ENCODE measurements around the gene STAT5A. TPM values are rescaled to one million over a fixed set of nuclear protein-coding genes. Genes with fewer than 3 reads are reported as not detected.

The STAT5A gene
- total RNA-seq, 1 experiment from 2014 or later, result 6.6 TPM

DNA sequence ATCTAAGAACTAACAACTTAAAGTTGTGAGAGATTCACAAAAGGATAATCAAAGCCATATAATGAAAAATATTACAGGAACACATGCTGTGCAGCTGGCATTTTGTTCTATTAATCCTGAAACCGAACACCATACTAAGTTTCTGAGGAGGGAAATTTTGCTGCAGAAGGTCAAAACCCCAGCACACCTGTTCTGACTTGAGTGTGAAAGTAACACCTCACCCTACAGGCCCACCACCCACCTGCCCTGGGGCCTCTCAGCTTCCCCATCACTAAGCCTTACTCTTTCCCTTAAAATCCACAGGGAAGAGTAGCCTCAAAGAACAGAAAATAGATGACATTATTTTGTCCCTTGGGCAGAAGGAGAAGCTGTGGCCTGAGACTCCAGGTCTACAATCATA, 44.8 kb downstream of the STAT5A start:
- H3K27me3 Mint-ChIP-seq (ENCODE audit: low read depth), result no peaks in the 10 kb centered on the region
- ATAC-seq (no peak), DNase-seq (ENCODE audit: low spot score) (no peak)
- ChIA-PET CTCF (interaction anchor here (1.7 kb wide), 1 partner anchor 111 kb away, joined by 5 read pairs; no protein-coding TSS in a partner anchor), POLR2A (no interaction called here)
- H3K4me1 Mint-ChIP-seq, result peaks cover 30% of the 10 kb centered on the region
- no peak overlapping the region for H3K4me3 Mint-ChIP-seq
- TF ChIP-seq, protein P1, sequence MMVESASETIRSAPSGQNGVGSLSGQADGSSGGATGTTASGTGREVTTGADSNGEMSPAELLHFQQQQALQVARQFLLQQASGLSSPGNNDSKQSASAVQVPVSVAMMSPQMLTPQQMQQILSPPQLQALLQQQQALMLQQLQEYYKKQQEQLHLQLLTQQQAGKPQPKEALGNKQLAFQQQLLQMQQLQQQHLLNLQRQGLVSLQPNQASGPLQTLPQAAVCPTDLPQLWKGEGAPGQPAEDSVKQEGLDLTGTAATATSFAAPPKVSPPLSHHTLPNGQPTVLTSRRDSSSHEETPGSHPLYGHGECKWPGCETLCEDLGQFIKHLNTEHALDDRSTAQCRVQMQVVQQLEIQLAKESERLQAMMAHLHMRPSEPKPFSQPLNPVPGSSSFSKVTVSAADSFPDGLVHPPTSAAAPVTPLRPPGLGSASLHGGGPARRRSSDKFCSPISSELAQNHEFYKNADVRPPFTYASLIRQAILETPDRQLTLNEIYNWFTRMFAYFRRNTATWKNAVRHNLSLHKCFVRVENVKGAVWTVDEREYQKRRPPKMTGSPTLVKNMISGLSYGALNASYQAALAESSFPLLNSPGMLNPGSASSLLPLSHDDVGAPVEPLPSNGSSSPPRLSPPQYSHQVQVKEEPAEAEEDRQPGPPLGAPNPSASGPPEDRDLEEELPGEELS (CRISPR knock-in tag; IDR thresholded peaks at IDR 0.05), result no peak
- TF ChIP-seq SMAD3 (CRISPR knock-in tag; IDR thresholded peaks at IDR 0.05; ENCODE audit: borderline replicate concordance) (no peak), ZNF532 (CRISPR knock-in tag; IDR thresholded peaks at IDR 0.05; ENCODE audit: borderline replicate concordance) (no peak), FOXK1 (CRISPR knock-in tag; IDR thresholded peaks at IDR 0.05) (no peak), MLX (CRISPR knock-in tag; IDR thresholded peaks at IDR 0.05) (no peak), RORB (CRISPR knock-in tag; IDR thresholded peaks at IDR 0.05) (no peak), SOX15 (CRISPR knock-in tag; IDR thresholded peaks at IDR 0.05) (no peak), RELA (CRISPR knock-in tag; IDR thresholded peaks at IDR 0.05; ENCODE audit: borderline replicate concordance) (no peak), ZNF138 (CRISPR knock-in tag; conservative IDR thresholded peaks at IDR 0.05) (no peak)
- TF ChIP-seq, protein P2, sequence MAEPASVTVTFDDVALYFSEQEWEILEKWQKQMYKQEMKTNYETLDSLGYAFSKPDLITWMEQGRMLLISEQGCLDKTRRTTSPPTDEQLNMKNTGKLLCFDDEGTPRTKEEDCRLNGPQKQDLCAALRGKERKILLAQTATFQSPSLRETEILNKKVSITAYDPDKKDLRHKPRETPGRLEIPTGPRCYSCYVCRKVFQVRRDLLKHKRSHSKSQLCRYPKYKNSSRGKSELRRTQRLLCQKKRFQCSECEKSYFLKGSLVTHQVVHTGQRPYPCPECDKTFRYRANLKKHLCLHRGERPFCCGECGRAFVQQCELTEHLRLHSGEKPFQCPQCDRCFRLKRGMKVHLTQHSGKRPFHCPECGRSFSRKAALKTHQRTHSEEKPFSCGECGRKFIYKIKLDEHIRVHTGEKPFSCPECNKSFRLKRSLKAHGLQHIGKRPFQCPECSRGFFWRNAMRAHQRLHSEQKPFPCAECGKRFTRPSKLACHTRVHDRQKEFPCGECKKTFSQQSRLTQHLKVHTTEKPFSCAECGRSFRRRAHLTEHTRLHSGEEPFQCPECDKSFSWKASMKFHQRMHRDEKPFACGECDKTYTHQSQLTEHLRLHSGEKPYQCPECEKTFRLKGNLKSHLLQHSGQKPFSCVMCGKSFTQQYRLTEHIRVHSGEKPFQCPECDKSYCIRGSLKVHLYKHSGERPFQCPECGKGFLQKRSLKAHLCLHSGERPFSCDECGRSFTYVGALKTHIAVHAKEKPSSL (CRISPR knock-in tag; conservative IDR thresholded peaks at IDR 0.05), result no peak
- TF ChIP-seq, protein P3, sequence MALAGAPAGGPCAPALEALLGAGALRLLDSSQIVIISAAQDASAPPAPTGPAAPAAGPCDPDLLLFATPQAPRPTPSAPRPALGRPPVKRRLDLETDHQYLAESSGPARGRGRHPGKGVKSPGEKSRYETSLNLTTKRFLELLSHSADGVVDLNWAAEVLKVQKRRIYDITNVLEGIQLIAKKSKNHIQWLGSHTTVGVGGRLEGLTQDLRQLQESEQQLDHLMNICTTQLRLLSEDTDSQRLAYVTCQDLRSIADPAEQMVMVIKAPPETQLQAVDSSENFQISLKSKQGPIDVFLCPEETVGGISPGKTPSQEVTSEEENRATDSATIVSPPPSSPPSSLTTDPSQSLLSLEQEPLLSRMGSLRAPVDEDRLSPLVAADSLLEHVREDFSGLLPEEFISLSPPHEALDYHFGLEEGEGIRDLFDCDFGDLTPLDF (CRISPR knock-in tag; IDR thresholded peaks at IDR 0.05), result no peak
- H3K9me3 Mint-ChIP-seq, result no peaks in the 10 kb centered on the region
- peaks cover 56% of the 10 kb centered on the region for H3K36me3 Mint-ChIP-seq
- H3K27ac Mint-ChIP-seq, result no peak overlapping the region

- Mint-ChIP-seq H3K4me1 (peaks cover 16% of the 10 kb centered on the region), H3K27ac (no peak overlapping the region), H3K27me3 (ENCODE audit: low read depth) (no peaks in the 10 kb centered on the region), H3K36me3 (peaks cover 63% of the 10 kb centered on the region), H3K4me3 (no peak overlapping the region), H3K9me3 (no peaks in the 10 kb centered on the region)
- ChIA-PET CTCF (interaction anchor here (0.6 kb wide), 1 partner anchor 15 kb away, joined by 3 read pairs; no protein-coding TSS in a partner anchor), POLR2A (no interaction called here)
- no peak for ATAC-seq
- no peak for DNase-seq (ENCODE audit: low spot score)
- no peak for TF ChIP-seq CREM (CRISPR knock-in tag; IDR thresholded peaks at IDR 0.05)
- TF ChIP-seq ZNF317 (CRISPR knock-in tag; IDR thresholded peaks at IDR 0.05; ENCODE audit: borderline replicate concordance, low read depth), result no peak
- no peak for TF ChIP-seq MXD4 (CRISPR knock-in tag; IDR thresholded peaks at IDR 0.05; ENCODE audit: borderline replicate concordance)
- TF ChIP-seq, protein P2 (CRISPR knock-in tag; conservative IDR thresholded peaks at IDR 0.05), result no peak
- TF ChIP-seq ZNF396 (CRISPR knock-in tag; IDR thresholded peaks at IDR 0.05; ENCODE audit: borderline replicate concordance), result no peak
- TF ChIP-seq ZNF219 (CRISPR knock-in tag; IDR thresholded peaks at IDR 0.05; ENCODE audit: borderline replicate concordance), result no peak
- no peak for TF ChIP-seq ZNF512 (CRISPR knock-in tag; IDR thresholded peaks at IDR 0.05; ENCODE audit: borderline replicate concordance)
- no peak for TF ChIP-seq ZNF416 (CRISPR knock-in tag; IDR thresholded peaks at IDR 0.05)
- TF ChIP-seq ZNF671 (CRISPR knock-in tag; IDR thresholded peaks at IDR 0.05), result no peak
Observed at GRCh38 chr17:42334677-42335076, 46.4 kb downstream of the STAT5A start.

Measured in WTC11 (cell line).